Lower leg skin (tissue), 4 donors: Measurements from ENCODE around the gene MLH3. TPM values are rescaled to one million over a fixed set of nuclear protein-coding genes. Genes with fewer than 3 reads are reported as not detected.

Experiments
- DNase-seq, 2 donors: peaks; one replicate each; pipeline ENCODE4 v3.0.0-alpha.2; 2019; ENCODE audit warnings: low spot score in 2 of 2
- H3K4me3 ChIP-seq: fragments of 200-600 bp; sonication (generic); 2 replicates; pipeline ENCODE4 v1.5.1; 2017; ENCODE audit warnings: mild to moderate bottlenecking, low read depth; ENCODE audit not compliant: poor library complexity, severe bottlenecking
- POLR2A ChIP-seq, 2 donors: fragments of 450-650 bp; IDR thresholded peaks; one replicate each; pipeline ENCODE4 v1.6.1; 2016 to 2017; ENCODE audit warnings: antibody characterized with exemption in 2 of 2, mild to moderate bottlenecking in 1 of 2, moderate library complexity in 1 of 2
- WGBS, 2 donors: methylation state at CpG; one replicate each; pipeline ENCODE4 v1.1.5; 2018; 5-methylcytosine and 5-hydroxymethylcytosine counted together
- intact Hi-C: fragments of 100-400 bp; cut with DNase I; formaldehyde crosslinking; loops from one replicate; pipeline ENCODE4 v1.15.0; 2023; ENCODE audit warnings: low total_unique reads
- total RNA-seq, 4 donors: library from RNA; depleted of rRNA; stranded (reverse); fragments of >200 nt; gene quantifications; one replicate each; pipeline ENCODE4 v1.1.0, GENCODE V29; 2016
- TF ChIP-seq, protein P1 (sequence below), 3 donors: fragments of 450-650 bp; IDR thresholded peaks; one replicate each; pipeline ENCODE4 v1.5.1; 2016; ENCODE audit warnings: antibody characterized with exemption in 3 of 3, mild to moderate bottlenecking in 3 of 3, moderate library complexity in 2 of 3

MLH3 gene
- total RNA-seq, 4 donors from 2014 or later, result 16.9 to 20.9 (median 19.5) TPM

DNA sequence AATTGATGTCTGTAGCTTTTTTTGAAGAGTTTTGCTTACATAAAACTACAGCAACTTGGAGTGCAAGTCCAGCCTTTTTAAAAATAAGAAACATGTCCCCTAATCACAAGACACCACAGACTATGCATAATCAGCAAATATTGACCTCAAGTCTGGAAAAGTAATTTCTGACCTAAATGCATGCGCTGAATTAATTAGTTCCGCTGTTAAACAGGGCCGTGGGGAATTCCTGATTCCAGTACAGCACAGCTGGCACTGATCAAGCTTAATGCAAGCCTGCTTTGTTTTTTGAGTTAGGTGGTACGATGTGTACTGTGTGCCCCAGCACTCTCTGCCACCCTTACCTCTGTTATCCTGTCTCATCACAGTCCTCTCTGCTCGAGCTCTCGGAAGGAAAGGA is 9.2 kb downstream of the MLH3 start:
- WGBS, 2 donors, result 26 to 35% methylated on average over 6 of the region's 6 CpGs
- intact Hi-C loops, result no loop called here
- TF ChIP-seq POLR2A (IDR thresholded peaks at IDR 0.05), result no peak
- TF ChIP-seq, protein P1, sequence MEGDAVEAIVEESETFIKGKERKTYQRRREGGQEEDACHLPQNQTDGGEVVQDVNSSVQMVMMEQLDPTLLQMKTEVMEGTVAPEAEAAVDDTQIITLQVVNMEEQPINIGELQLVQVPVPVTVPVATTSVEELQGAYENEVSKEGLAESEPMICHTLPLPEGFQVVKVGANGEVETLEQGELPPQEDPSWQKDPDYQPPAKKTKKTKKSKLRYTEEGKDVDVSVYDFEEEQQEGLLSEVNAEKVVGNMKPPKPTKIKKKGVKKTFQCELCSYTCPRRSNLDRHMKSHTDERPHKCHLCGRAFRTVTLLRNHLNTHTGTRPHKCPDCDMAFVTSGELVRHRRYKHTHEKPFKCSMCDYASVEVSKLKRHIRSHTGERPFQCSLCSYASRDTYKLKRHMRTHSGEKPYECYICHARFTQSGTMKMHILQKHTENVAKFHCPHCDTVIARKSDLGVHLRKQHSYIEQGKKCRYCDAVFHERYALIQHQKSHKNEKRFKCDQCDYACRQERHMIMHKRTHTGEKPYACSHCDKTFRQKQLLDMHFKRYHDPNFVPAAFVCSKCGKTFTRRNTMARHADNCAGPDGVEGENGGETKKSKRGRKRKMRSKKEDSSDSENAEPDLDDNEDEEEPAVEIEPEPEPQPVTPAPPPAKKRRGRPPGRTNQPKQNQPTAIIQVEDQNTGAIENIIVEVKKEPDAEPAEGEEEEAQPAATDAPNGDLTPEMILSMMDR (IDR thresholded peaks at IDR 0.05), result no peak
- DNase-seq, result no peak
- H3K4me3 ChIP-seq, result no peak overlapping the region

DNA sequence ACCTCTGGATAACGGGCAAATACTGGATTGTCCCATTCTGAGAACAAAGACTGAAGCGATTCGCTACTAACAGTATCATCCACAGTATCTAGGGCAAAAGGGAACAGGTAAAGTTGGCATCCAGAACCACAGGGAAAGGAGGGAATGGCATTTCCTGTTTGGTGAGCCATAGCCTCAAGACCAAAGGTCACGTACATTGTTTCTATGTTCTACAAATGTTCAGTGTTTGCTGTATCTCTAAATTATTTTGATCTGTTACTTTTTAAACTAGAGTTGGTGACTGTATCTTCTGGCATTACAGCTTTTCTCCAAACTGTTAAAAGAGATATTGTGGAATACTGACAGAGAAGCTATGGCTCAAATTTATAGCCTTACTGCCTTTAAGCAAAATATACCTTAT is 9.7 kb downstream of the MLH3 start:
- H3K4me3 ChIP-seq, result no peak overlapping the region
- TF ChIP-seq, protein P1 (IDR thresholded peaks at IDR 0.05), result no peak
- TF ChIP-seq POLR2A (IDR thresholded peaks at IDR 0.05), result no peak
- WGBS, 2 donors, result 66 to 70% methylated on average over 4 of the region's 4 CpGs
- DNase-seq, result no peak
- intact Hi-C loops, result no loop called here

DNA sequence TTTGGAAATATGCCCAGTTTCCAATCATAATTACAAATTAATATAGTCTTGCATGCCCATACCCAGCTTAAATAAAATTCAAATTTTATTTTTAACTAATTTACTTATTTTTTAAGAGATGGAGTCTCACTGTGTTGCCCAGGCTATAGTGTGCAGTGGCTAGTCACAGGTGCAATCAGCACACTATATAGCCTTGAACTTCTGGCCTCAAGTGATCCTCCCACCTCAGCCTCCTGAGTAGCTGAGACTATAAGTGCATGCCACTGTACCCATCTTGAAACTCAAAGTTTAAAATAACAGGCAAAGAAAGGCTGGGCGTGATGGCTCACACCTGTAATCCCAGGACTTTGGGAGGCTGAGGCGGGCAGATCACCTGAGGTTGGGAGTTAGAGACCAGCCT is 10.3 kb downstream of the MLH3 start:
- DNase-seq, result no peak
- TF ChIP-seq POLR2A (IDR thresholded peaks at IDR 0.05), result no peak
- TF ChIP-seq, protein P1 (IDR thresholded peaks at IDR 0.05), result no peak
- WGBS, 2 donors, result 100% methylated on average over 2 of the region's 2 CpGs
- intact Hi-C loops, result no loop called here
- no peak overlapping the region for H3K4me3 ChIP-seq

DNA sequence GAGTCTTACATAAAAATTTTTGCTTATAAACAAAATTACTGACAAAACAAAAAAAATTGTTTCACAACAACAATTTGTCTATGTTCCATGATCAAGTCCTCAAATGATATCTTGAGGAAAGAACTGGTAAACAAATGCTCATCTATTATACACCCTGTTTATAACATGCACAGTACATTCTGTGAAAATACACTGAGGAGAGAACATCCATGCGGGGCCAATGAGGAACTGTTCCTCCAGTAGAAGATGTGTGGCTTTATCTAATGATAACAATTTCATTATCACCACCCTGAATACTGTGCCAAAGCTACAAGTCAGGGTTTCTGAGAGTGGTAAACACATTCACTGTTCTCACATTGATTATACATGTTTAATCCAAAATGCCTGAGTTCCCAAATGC is 10.8 kb downstream of the MLH3 start:
- intact Hi-C loops, result no loop called here
- DNase-seq, result no peak
- TF ChIP-seq, protein P1 (IDR thresholded peaks at IDR 0.05), result no peak
- no peak for TF ChIP-seq POLR2A (IDR thresholded peaks at IDR 0.05)
- 71 to 82% methylated on average over 1 of the region's 1 CpG for WGBS, 2 donors
- no peak overlapping the region for H3K4me3 ChIP-seq

DNA sequence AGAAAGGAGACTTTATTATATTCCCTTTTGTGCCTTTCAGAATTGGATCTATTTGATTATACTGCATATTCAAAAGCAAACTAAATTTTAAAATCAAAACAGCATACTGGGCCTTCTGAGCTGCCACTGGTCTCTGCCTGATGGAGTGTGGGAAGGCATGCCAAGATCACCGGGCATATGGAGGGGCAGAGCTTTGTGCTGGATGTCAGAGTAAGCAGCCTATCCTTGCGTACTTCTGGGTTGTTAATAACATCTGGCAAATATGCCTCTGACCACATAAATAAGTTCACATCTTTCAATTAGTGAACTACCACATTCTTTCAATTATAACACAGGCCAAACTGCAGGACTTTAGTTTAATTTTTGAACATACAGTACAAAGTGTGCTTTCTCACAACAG is 18.3 kb downstream of the MLH3 start:
- no peak for TF ChIP-seq POLR2A (IDR thresholded peaks at IDR 0.05)
- TF ChIP-seq, protein P1 (IDR thresholded peaks at IDR 0.05), result no peak
- no peak for DNase-seq
- intact Hi-C loops, result no loop called here
- no peak overlapping the region for H3K4me3 ChIP-seq
- 58 to 77% methylated on average over 2 of the region's 2 CpGs for WGBS, 2 donors

DNA sequence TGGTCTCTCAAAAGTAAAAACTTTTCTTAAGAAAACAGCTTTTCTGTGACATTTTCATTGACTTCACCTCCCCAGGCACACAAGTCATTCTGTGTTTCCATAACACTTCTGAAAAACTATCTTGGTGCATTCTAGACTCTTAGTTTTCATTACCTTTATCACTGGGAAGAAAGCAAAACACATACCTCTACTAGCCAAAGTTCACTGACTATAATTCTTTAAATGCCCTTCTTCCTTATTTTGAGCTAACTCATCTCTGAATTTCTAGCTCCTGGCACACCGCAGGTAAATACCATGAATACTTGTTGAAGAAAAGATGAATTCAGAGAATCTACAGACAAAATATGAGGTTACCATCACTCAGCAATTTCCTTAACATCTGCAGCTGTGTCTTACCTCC is 21.1 kb downstream of the MLH3 start:
- 0% methylated on average over 1 of the region's 1 CpG for WGBS, 2 donors
- intact Hi-C loops, result no loop called here
- no peak overlapping the region for H3K4me3 ChIP-seq
- TF ChIP-seq POLR2A (IDR thresholded peaks at IDR 0.05), result no peak
- TF ChIP-seq, protein P1 (IDR thresholded peaks at IDR 0.05), result no peak
- no peak for DNase-seq
